ENCODE results near the gene CILP2.

Gene CILP2

GRCh38 chr19:19551853-19552192 lies 13.8 kb downstream of the CILP2 start:
- Histone ChIP-seq H3K9me3 (ENCODE audit: insufficient read depth, low read length) (no peaks in the 10 kb centered on the region), H3K27ac (ENCODE audit: low read depth, low read length) (no peak overlapping the region), H3K4me2 (ENCODE audit: low read depth, low read length, poor library complexity, severe bottlenecking) (no peak overlapping the region), H3K9ac (ENCODE audit: low read length) (no peak overlapping the region), H3K79me2 (ENCODE audit: insufficient read depth, low read length) (no peaks in the 10 kb centered on the region), H3F3A (ENCODE audit: insufficient read depth) (no peaks in the 10 kb centered on the region), H3K4me3 (ENCODE audit: insufficient read depth, low read length, poor library complexity, severe bottlenecking) (no peak overlapping the region), H3K9me2 (replicated peaks; ENCODE audit: insufficient read depth, low read length) (no peaks in the 10 kb centered on the region), H3K36me3 (ENCODE audit: low read length) (no peaks in the 10 kb centered on the region), H2AFZ (ENCODE audit: low read depth, low read length, severe bottlenecking) (no peak overlapping the region), H4K20me1 (ENCODE audit: low read depth, low read length) (no peaks in the 10 kb centered on the region), H3K27me3 (ENCODE audit: low read length) (no peaks in the 10 kb centered on the region)
- no peak for TF ChIP-seq CTCF (IDR thresholded peaks at IDR 0.05; ENCODE audit: insufficient read depth, low read length, poor library complexity, severe bottlenecking)
- no peak for TF ChIP-seq EZH2phosphoT487 (conservative IDR thresholded peaks at IDR 0.05; ENCODE audit: low read length)

GRCh38 chr19:19552798-19553197 lies 14.7 kb downstream of the CILP2 start:
- H4K20me1 ChIP-seq (ENCODE audit: low read depth, low read length): no peaks in the 10 kb centered on the region
- no peaks in the 10 kb centered on the region for H3K36me3 ChIP-seq (ENCODE audit: low read length)
- H3K9me2 ChIP-seq (replicated peaks; ENCODE audit: insufficient read depth, low read length): no peaks in the 10 kb centered on the region
- H3K27ac ChIP-seq (ENCODE audit: low read depth, low read length): no peak overlapping the region
- no peak for TF ChIP-seq EZH2phosphoT487 (conservative IDR thresholded peaks at IDR 0.05; ENCODE audit: low read length)
- peak; percentile 20 for TF ChIP-seq CTCF (IDR thresholded peaks at IDR 0.05; ENCODE audit: insufficient read depth, low read length, poor library complexity, severe bottlenecking)
- no peaks in the 10 kb centered on the region for H3K27me3 ChIP-seq (ENCODE audit: low read length)
- H3K9ac ChIP-seq (ENCODE audit: low read length): no peak overlapping the region
- no peaks in the 10 kb centered on the region for H3K79me2 ChIP-seq (ENCODE audit: insufficient read depth, low read length)
- H3K4me3 ChIP-seq (ENCODE audit: insufficient read depth, low read length, poor library complexity, severe bottlenecking): no peak overlapping the region
- H3K9me3 ChIP-seq (ENCODE audit: insufficient read depth, low read length): no peaks in the 10 kb centered on the region
- H3F3A ChIP-seq (ENCODE audit: insufficient read depth): no peaks in the 10 kb centered on the region
- no peak overlapping the region for H3K4me2 ChIP-seq (ENCODE audit: low read depth, low read length, poor library complexity, severe bottlenecking)
- no peak overlapping the region for H2AFZ ChIP-seq (ENCODE audit: low read depth, low read length, severe bottlenecking)

- no peaks in the 10 kb centered on the region for H4K20me1 ChIP-seq (ENCODE audit: low read depth, low read length)
- TF ChIP-seq EZH2phosphoT487 (conservative IDR thresholded peaks at IDR 0.05; ENCODE audit: low read length): no peak
- no peak overlapping the region for H3K4me3 ChIP-seq (ENCODE audit: insufficient read depth, low read length, poor library complexity, severe bottlenecking)
- H3K27ac ChIP-seq (ENCODE audit: low read depth, low read length): no peak overlapping the region
- H3K27me3 ChIP-seq (ENCODE audit: low read length): no peaks in the 10 kb centered on the region
- H2AFZ ChIP-seq (ENCODE audit: low read depth, low read length, severe bottlenecking): no peak overlapping the region
- H3K79me2 ChIP-seq (ENCODE audit: insufficient read depth, low read length): no peaks in the 10 kb centered on the region
- H3K9me3 ChIP-seq (ENCODE audit: insufficient read depth, low read length): no peaks in the 10 kb centered on the region
- H3K9ac ChIP-seq (ENCODE audit: low read length): no peak overlapping the region
- no peaks in the 10 kb centered on the region for H3K36me3 ChIP-seq (ENCODE audit: low read length)
- no peaks in the 10 kb centered on the region for H3F3A ChIP-seq (ENCODE audit: insufficient read depth)
- no peaks in the 10 kb centered on the region for H3K9me2 ChIP-seq (replicated peaks; ENCODE audit: insufficient read depth, low read length)
- no peak overlapping the region for H3K4me2 ChIP-seq (ENCODE audit: low read depth, low read length, poor library complexity, severe bottlenecking)
Measured at GRCh38 chr19:19553670-19554069, 15.6 kb downstream of the CILP2 start.

GRCh38 chr19:19554074-19555023 lies 16.3 kb downstream of the CILP2 start:
- no peak overlapping the region for H2AFZ ChIP-seq (ENCODE audit: low read depth, low read length, severe bottlenecking)
- H3K9ac ChIP-seq (ENCODE audit: low read length): no peak overlapping the region
- H3K27me3 ChIP-seq (ENCODE audit: low read length): no peaks in the 10 kb centered on the region
- no peaks in the 10 kb centered on the region for H3K36me3 ChIP-seq (ENCODE audit: low read length)
- H4K20me1 ChIP-seq (ENCODE audit: low read depth, low read length): no peaks in the 10 kb centered on the region
- TF ChIP-seq EZH2phosphoT487 (conservative IDR thresholded peaks at IDR 0.05; ENCODE audit: low read length) (no peak), CTCF (IDR thresholded peaks at IDR 0.05; ENCODE audit: insufficient read depth, low read length, poor library complexity, severe bottlenecking) (peak; percentile 79)
- H3K79me2 ChIP-seq (ENCODE audit: insufficient read depth, low read length): no peaks in the 10 kb centered on the region
- no peaks in the 10 kb centered on the region for H3F3A ChIP-seq (ENCODE audit: insufficient read depth)
- H3K4me3 ChIP-seq (ENCODE audit: insufficient read depth, low read length, poor library complexity, severe bottlenecking): no peak overlapping the region
- no peaks in the 10 kb centered on the region for H3K9me3 ChIP-seq (ENCODE audit: insufficient read depth, low read length)
- H3K4me2 ChIP-seq (ENCODE audit: low read depth, low read length, poor library complexity, severe bottlenecking): no peak overlapping the region
- no peaks in the 10 kb centered on the region for H3K9me2 ChIP-seq (replicated peaks; ENCODE audit: insufficient read depth, low read length)
- H3K27ac ChIP-seq (ENCODE audit: low read depth, low read length): no peak overlapping the region
